ENCODE data around the gene SLC6A8.
"Not testable (repeated sequence)": the region's sequence is repeated elsewhere in the genome, so short reads cannot be mapped to it uniquely, and the experiment has no call there.

SLC6A8 gene

DNA sequence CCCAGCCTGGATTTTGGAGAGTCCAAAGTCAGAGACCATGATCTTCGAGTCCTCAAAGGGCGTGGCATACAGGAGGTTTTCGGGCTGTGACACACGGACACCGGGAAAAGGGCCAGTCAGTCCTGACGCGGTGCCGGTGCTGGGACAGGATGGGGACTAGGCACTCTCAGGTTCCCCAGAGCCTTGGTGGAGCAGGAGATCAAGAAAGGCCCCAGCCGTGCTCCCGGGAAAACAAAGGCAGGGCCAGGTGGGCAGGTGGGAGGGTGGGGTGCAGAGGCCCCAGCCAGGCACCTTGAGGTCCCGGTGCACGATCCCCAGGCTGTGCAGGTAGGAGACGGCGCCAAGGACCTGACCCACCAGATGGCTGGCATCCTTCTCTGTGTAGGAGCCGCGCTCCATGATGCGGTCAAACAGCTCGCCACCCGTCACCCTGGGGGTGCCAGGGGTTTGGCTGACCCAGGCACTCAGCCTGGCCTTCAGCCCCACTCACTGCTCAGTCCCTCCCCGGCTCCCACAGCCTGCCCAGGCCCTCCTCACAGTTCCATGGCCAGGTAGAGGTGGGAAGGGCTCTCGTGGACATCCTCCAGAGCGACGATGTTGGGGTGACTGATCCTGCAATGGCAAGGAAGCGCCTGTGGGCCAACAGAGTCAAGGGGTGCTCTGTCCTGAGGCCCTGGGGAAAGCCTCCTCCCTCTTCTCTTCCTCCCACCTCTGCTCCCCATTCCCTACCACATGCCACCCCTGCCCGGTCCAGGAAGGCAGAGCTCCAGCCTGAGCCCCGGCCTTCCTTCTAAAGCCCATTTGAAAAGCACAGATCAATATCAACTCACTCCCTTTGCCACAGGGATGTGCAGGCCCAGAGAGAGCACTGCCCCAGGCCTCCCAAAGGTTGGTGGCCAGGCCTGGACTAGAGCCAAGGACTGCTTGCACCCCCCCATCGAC lies 15.9 kb upstream of the SLC6A8 start:
- no peak for DNase-seq (ENCODE audit: low read depth in 2 of 2)

DNA sequence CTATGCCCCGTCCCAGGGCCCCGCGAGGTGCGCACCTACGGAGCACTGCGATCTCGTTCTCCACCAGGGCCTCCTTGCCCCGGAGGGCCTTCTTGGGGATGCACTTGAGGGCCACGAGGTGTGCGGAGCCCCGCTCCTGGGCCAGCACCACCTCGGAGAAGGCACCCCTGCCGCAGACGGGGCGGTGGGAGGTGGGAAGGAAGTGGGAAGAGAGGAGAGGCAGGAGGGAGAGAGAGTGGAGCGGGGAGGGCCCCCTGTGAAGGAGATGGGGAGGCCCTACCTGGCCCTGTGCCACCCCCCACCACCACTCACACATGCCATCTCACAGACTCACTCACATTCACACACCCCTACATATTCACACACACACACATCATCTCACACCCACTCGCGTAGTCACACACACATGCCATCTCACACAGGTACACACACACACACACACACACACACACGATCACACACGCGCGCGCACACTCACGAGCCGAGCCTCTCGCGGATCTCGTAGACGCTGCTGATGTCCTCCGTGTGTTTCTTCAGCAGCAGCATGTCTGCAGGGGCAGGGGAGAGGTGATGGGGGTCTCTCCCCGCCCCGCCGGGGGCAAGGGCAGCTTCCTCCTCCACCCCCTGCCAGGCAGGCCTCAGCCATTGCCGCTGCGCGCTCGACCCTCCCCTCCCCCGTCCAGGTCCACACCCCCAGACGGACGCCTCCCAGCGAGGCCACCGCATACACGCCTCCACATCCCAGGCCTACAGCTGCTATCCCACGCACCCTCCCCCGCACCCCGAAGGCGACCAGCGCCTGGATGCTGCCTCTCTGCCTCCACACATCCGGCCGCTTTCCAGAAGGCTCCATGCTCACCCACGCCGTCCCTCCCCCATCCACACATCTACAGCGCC lies 14.9 kb upstream of the SLC6A8 start:
- no peak for DNase-seq (ENCODE audit: low read depth in 2 of 2)

DNA sequence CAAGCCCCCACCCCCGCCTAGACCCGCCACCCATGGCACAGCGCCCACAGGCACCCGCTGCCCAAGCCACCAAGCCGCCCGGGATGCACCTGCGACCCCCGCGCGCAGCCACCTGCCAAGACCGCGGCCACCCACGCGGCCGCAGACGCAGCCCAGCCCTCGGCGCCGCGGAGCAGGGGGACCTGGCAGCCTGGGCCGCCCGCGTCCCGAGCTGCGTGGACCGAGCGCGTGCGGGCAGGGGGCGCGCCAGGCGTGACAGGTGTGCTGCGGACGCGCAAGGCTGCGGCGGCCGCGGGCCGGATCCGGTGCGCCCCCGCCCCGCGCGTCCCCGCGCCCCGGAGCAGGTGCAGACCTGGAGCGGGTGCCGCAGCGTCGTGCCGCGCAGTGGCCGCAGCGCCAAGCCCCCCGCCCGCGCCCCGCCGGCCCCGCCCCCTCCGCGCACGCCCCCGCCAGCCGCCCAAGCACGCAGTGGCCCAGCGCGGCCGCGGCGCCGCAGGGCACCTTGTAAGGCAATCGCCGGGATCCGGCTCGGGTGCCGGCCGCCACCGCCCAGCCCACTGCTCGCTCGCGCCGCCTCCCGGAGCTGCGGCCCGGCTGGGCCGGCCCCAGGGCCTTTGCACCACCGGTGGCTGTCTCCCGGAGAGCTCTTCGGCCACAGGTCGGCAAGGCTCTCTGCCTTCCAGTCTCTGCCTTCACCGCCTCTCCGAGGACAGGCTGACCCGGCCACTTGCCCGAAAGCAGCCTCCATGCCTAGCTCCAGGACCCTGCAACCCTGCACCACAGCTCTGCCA lies 14.1 kb upstream of the SLC6A8 start, which contains the start of gene PNCK:
Gene PNCK, minus strand, starts transcription at position 386 of the 791 bp plus-strand sequence. CDS start 737 bp downstream, outside the sequence.
- DNase-seq (ENCODE audit: low read depth in 2 of 2): no peak

DNA sequence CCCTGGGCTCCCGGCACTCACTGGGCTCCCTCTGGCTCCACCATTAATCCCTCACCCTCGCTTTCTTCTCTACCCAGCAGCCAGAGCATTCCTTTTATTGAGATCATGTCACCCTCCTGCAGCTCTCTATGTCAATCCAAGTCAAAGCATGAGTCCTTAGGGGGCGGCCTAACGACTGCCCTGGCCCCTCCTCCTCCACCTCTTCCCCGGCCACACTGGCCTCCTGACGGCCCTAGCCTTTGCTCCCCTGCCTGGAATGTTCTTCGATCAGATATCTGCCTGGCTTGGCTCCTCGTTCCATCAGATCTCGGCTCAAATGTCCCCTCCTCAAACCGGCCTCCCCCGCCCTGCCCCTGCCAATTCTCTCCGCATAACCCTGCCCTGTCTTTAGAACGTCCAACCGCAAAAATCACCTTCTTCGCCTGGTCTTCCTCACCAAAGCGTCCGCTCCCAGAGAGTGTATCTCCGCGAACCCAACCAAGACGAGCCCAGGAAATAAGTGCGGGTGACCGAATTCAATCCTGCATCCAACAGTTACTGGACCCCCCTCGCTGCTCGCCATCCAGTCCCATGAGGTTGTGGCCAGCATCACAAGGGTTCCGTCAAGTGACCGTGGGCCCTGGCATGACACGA lies 13.4 kb upstream of the SLC6A8 start:
- DNase-seq (ENCODE audit: low read depth in 2 of 2): no peak

DNA sequence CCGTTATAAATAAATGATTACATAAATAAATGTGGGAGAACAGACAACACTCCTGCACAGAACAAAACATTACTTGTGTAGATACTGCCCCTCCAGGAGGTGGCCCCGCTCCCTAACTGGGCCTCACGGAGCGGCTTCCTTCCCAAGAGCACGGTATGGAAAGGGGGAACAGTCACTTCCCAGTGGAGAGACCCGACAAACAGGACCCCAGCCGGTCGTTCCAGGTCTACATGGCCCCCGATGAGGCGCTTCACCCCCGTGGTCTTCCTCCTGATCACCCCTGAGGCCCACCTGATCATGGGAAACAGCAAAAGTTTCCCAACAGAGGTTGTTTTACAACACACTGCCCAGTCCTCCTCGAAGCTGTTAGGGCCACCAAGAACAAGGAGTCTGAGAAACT lies 6.6 kb upstream of the SLC6A8 start:
- no peak for DNase-seq (ENCODE audit: low read depth in 2 of 2)

DNA sequence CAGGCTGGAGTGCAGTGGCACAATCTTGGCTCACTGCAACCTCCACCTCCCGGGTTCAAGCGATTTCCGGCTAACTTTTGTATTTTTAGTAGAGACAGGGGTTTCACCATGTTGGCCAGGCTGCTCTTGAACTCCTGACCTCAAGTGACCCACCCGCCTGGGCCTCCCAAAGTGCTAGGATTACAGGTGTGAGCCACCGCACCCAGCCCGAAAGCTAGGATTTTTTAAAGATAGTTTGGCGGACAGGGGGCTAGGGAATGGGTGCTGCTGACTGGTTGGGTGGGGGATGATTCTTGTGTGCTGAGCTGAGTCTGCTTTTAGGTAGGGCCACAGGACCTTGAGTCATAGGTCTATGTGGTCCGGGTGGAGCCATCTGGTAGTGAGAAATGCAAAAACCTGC lies 4.2 kb upstream of the SLC6A8 start:
- not testable (repeated sequence) for DNase-seq (ENCODE audit: low read depth in 2 of 2)

DNA sequence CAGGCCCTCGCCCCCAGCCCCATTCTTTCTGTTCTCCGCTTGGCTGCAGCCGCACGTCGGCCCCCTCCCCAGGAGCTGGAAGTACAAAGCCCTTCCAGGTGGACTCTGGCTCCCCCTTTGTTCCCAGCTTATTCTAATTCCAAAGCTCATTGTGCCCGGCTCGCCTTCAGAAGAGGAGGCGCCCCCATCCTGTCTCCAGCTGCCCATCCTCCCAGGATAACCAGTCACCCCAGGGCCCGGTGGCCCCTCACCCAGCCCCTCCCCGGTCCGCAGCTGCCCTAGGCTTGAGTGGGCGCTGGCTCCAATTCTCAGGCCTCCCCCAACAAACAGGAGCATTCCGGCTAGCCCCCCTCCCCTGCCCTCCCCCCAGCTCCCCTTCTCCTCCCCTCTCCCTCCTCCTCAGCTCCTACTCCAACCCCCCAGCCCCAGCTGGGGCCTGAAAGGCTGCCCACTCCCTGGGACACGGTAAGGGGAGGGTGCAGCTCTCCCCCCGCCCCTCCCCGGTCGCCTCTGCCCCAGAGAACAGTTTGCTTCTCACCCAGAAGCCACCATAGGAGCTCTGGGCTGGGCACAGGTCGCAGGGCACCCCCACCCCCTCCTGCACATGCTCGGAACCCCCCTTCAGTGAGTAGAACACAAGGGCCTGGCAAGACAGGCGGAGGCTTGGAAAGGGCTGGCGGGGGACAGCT lies 3.1 kb upstream of the SLC6A8 start:
- no peak for DNase-seq (ENCODE audit: low read depth in 2 of 2)

DNA sequence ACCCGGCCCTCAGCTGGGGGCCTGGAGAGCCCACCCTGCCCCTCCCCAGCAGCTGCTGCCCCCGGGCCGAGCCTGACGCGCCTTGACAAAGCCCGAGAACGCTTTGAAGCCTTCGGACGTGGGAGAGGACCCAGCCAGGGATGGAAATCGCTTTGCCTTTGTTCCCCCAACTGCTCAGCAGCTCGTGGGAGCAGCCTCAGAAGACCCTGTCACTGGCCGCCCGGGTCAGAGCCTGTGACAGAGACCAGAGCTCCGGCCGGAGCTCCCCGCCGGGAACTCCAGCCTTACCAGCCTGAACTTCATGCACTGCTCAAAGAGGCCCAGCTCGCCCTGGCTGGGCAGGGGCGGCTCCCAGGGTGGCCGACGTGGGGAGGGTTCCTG lies 2.6 kb upstream of the SLC6A8 start:
- no peak for DNase-seq (ENCODE audit: low read depth in 2 of 2)

DNA sequence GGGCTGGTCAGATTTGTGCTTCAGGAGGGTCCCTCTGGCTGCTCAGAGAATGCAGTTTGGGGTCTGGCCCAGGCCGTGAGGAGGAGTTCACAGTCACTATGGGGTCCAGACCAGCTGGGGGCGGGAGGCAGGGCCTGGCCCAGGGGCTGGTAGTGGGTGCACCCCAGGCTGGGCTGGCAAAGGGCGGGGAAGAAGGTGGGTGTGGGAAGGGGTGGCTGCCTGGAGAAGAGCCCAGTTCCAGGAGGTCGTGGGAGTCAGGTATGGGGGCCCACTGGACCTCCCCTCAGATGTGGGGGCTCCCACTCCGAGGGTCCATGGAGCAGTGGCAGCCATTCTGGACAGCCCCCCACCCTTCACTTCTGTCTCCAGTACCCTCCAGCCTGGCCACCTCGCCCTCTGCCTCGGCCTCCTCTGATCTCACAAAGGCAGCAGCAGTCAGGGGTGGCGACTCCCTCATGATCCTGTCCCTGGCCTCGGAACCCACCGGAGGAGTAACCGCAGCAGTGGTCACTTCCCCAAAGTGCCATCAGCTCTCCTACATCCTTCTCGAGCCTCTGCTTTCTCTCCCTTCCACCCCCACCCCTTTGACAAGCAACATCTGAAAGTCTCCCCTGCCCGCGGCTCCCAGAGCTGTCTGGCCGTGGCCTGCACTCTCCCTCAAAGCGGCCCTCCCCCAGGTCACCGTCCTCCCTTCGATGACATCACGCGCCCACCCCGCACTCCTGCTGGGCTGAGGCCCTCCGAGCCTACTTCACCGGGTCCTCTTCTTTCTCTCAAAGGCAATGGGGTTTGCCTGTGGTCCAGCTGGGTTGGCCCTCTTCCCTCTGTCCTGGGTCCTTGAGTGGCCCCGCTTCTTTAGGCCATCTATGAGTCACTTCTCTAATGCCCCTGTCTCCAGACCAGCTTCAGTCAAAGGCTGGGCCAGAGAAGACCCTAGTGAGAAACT lies 1.7 kb upstream of the SLC6A8 start:
- no peak for DNase-seq (ENCODE audit: low read depth in 2 of 2)

DNA sequence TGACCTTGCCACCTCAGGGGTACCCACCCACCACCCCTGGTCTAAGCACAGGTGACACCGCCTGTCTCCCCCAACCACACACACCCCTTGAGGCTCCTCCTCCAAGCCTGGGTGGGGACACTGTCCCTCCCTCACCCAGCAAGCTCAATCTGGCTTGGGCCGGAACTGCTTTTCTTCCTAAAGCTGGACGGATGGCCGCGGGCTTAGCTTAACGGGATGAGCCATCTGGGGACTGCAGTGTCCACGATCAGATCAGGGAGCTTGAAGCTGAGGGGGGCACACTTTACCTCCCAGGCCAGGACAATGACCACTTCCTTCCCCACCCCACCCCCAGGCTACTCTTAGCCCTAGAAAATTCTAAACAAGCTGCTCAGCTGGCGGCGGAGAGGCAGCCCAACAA lies 1.0 kb upstream of the SLC6A8 start:
- no peak for DNase-seq (ENCODE audit: low read depth in 2 of 2)

DNA sequence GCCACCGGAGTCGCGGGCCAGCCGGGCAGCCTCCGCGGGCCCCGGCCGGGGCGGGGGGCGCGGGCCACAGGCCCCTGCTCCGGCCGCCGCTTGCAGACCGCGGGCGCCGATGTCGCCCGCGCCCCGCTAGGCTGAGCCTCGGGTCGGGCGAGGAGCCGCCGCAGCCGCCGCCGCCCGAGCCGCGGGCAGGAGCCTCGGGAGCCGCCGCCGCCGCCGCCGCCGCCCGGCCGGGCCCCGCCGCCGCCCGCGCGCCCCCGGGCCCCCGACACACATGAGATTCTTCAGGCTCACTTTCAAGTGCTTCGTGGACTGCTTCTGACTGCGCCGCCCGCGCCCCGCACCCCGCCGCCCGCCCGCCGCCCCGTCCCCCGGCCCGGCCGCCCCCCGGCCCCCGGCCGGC lies 345 bp downstream of the SLC6A8 start:
- no peak for DNase-seq (ENCODE audit: low read depth in 2 of 2)

DNA sequence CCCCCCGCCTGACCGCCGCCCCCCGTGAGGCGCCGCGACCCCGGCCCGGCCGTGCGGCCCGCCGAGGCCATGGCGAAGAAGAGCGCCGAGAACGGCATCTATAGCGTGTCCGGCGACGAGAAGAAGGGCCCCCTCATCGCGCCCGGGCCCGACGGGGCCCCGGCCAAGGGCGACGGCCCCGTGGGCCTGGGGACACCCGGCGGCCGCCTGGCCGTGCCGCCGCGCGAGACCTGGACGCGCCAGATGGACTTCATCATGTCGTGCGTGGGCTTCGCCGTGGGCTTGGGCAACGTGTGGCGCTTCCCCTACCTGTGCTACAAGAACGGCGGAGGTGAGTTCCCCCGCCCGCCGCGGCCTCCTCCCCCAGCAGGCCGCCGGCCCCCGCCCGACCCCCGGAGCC lies 780 bp downstream of the SLC6A8 start:
- DNase-seq (ENCODE audit: low read depth in 2 of 2): no peak

DNA sequence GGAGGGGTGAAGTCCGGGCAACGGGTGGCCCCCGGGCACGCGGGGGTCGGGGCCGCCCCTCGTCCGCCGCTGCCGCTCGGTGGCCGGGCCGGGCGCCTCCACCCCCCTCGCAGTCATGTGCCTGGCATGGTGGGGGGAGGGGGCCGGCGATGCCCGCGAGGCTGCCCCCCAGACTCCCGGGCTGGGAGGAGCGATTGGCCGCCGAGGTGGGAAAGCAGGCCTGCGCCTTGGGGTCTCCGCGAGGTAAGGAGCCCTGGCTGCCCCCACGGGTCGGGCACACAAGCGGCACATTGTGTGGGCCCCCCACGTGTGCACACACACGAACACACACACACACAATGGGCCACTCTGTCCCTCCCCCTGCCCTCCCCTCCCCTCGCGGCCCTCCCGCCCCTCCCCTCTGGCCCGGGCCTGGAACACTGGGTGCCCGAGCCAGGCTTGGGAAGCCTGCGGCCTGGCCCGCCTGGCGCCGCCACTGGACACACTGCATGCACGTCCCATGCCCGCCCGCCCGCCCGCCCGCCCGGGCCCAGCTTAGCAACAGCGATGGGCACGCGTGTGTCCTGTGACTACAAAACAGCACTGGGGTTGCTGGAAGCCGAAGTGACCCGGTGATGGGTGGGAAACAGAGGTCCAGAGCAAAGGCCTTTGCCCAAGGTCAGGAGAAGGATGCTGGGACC lies 1.3 kb downstream of the SLC6A8 start:
- no peak for DNase-seq (ENCODE audit: low read depth in 2 of 2)

DNA sequence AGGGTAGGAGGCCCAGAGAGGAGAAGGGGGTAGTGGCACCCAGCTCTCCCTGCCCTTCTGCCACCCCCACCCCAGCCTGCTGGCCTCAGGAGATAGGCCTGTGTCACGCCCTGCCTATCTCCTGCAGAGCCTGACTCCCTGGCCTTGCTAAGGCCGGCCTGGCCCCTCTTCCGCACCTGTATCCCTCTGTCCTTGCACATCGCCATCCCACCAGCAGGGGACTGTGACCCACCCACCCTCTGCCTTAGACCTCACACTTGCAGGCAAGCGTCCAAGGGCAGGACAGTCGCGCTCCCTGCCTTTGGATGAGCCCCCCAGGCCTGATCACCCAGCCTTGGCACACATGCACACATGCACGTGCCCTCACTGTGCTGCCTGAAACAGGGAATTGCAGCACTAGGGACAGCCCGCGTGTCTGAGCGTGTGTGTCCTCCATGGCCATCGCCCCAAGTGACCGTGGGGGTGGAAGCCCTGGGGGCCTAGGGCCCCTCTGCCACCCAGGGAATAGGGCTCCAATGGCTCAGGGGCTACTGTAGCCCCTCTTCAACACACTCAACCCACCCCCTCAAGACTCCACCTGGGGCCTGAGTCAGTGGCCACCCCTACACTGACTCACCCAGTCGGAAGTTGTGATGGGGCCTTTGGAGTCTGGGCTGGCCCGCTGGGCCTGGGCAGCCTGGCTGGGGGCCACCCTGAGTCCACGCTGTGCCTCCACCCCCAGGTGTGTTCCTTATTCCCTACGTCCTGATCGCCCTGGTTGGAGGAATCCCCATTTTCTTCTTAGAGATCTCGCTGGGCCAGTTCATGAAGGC lies 2.1 kb downstream of the SLC6A8 start:
- no peak for DNase-seq (ENCODE audit: low read depth in 2 of 2)

DNA sequence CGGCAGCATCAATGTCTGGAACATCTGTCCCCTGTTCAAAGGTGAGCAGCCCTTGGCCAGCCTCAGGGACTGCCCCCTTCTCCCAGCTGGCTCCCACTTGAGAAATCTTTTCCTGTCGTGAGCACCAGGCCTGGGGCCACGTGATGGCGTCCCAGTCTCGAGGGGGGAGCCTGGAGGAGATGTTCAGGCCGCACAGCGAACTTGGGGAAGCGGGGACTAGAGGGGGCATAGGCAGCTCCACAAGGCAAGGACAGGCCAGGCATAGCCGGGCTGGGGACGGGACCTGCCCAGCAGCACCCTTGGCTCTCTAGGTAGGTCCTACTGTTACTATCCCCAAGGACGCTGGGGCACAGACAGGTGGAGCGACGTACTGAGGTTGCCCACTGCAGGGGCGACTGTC lies 2.7 kb downstream of the SLC6A8 start:
- no peak for DNase-seq (ENCODE audit: low read depth in 2 of 2)

DNA sequence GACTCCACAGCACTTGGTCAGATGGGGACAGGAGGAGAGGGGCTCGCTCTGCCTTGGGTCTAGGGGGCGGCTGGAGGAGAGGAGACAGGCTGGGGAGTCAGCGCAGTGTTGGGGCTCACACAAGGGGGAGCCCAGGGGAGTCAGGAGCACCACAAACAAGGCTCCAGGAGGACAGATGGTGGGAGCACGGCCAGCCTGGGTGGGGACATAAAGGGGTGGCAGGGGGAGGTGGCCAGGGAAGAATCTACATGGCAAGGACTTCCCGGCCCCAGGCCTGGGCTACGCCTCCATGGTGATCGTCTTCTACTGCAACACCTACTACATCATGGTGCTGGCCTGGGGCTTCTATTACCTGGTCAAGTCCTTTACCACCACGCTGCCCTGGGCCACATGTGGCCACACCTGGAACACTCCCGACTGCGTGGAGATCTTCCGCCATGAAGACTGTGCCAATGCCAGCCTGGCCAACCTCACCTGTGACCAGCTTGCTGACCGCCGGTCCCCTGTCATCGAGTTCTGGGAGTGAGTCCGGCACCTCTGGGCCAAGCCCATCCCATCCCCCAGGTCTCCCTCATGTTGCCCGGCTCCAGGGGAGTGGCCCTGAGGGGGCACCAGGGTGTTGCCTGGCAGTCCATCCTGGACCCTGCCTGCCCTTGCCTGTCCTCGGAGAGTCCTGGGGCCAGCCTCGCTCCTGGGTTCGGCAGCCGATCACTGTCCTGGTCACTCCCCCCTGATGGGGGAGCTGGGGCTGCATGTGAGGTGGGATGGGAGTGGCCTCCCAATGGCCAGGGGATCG lies 3.5 kb downstream of the SLC6A8 start:
- DNase-seq (ENCODE audit: low read depth in 2 of 2): not testable (repeated sequence)

DNA sequence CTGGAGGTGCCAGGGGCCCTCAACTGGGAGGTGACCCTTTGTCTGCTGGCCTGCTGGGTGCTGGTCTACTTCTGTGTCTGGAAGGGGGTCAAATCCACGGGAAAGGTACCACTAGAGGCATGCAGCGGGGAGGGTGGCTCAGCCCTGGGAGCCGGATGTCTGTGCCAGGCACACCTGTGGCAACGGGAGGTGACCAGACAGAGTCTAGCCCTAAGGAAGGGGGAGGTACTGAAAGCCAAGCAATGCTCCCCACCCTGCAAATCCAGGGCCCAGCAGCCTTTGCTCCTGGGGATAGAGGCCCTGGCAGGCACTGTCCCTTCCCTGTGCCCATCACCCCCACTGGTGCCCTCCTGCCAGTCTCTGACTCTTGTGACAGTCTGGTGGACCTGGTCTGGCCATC lies 4.3 kb downstream of the SLC6A8 start:
- no peak for DNase-seq (ENCODE audit: low read depth in 2 of 2)
